RWPE2 (cell line): ENCODE results near the gene LPCAT1.

Experiments used
- ATAC-seq: fragments of 200-7000 bp; cut with Tn5 transposase; 3 replicates; pipeline ENCODE4 v1.9.1; 2021; ENCODE audit warnings: low read depth
- DNase-seq: peaks from one replicate; pipeline ENCODE4 v3.0.0-alpha.2; 2020; ENCODE audit warnings: low spot score
- H3K27ac ChIP-seq: fragments of 450-650 bp; 2 replicates; pipeline ENCODE4 v1.5.1; 2017; ENCODE audit warnings: mild to moderate bottlenecking; ENCODE audit not compliant: poor library complexity, severe bottlenecking
- H3K27me3 ChIP-seq: fragments of 250-450 bp; sonication (Bioruptor Pico); 2 replicates; pipeline ENCODE4 v1.5.1; 2021; ENCODE audit warnings: mild to moderate bottlenecking, moderate library complexity; ENCODE audit not compliant: insufficient read depth, poor library complexity, severe bottlenecking
- H3K36me3 ChIP-seq: fragments of 250-450 bp; sonication (Bioruptor Pico); 2 replicates; pipeline ENCODE4 v1.5.1; 2020; ENCODE audit warnings: low read depth, mild to moderate bottlenecking, moderate library complexity
- H3K4me1 ChIP-seq: fragments of 250-450 bp; sonication (Bioruptor Pico); 2 replicates; pipeline ENCODE4 v1.5.1; 2021; ENCODE audit warnings: mild to moderate bottlenecking, moderate library complexity; ENCODE audit not compliant: insufficient read depth, poor library complexity, severe bottlenecking
- H3K4me3 ChIP-seq: fragments of 250-450 bp; sonication (Bioruptor Pico); 2 replicates; pipeline ENCODE4 v1.5.1; 2021; ENCODE audit warnings: mild to moderate bottlenecking, moderate library complexity; ENCODE audit not compliant: severe bottlenecking
- H3K9me3 ChIP-seq: fragments of 250-450 bp; sonication (Bioruptor Pico); 2 replicates; pipeline ENCODE4 v1.5.1; 2021; ENCODE audit warnings: mild to moderate bottlenecking, moderate library complexity; ENCODE audit not compliant: severe bottlenecking
- CTCF ChIP-seq: fragments of 450-650 bp; IDR thresholded peaks from one replicate; pipeline ENCODE4 v1.5.1; 2017; ENCODE audit warnings: mild to moderate bottlenecking, moderate library complexity; ENCODE audit not compliant: poor library complexity, severe bottlenecking

The LPCAT1 gene

GRCh38 chr5:1553539-1554409 is 30.0 kb upstream of the LPCAT1 start:
- Histone ChIP-seq H3K27ac (no peak overlapping the region), H3K4me3 (no peak overlapping the region), H3K4me1 (peaks cover 10% of the 10 kb centered on the region), H3K36me3 (no peaks in the 10 kb centered on the region), H3K9me3 (no peaks in the 10 kb centered on the region), H3K27me3 (no peaks in the 10 kb centered on the region)
- TF ChIP-seq CTCF = no peak
- ATAC-seq (no peak), DNase-seq (peak; percentile 72)

GRCh38 chr5:1552521-1553255 is 28.9 kb upstream of the LPCAT1 start:
- H3K9me3 ChIP-seq = no peaks in the 10 kb centered on the region
- no peak for ATAC-seq
- peaks cover 10% of the 10 kb centered on the region for H3K4me1 ChIP-seq
- H3K36me3 ChIP-seq = no peaks in the 10 kb centered on the region
- no peak for TF ChIP-seq CTCF
- no peak overlapping the region for H3K4me3 ChIP-seq
- no peaks in the 10 kb centered on the region for H3K27me3 ChIP-seq
- peak; percentile 67 for DNase-seq
- no peak overlapping the region for H3K27ac ChIP-seq

GRCh38 chr5:1551426-1552301 is 27.9 kb upstream of the LPCAT1 start:
- Histone ChIP-seq H3K9me3 (no peaks in the 10 kb centered on the region), H3K4me3 (no peak overlapping the region), H3K36me3 (no peaks in the 10 kb centered on the region), H3K27me3 (no peaks in the 10 kb centered on the region), H3K27ac (no peak overlapping the region), H3K4me1 (peaks cover 10% of the 10 kb centered on the region)
- TF ChIP-seq CTCF = no peak
- ATAC-seq (no peak), DNase-seq (no peak)

GRCh38 chr5:1550287-1551076 is 26.7 kb upstream of the LPCAT1 start:
- H3K9me3 ChIP-seq = no peaks in the 10 kb centered on the region
- H3K27ac ChIP-seq = no peak overlapping the region
- no peaks in the 10 kb centered on the region for H3K36me3 ChIP-seq
- peaks cover 19% of the 10 kb centered on the region for H3K4me1 ChIP-seq
- H3K4me3 ChIP-seq = no peak overlapping the region
- DNase-seq = no peak
- no peak for TF ChIP-seq CTCF
- ATAC-seq = no peak
- no peaks in the 10 kb centered on the region for H3K27me3 ChIP-seq
